Parathyroid adenoma (tissue), 2 donors: ENCODE measurements around the gene ZNF609.

Source experiments
- H2AFZ ChIP-seq: fragments of 300-600 bp; sonication (generic); one replicate; pipeline ENCODE4 v1.7.0; 2017; ENCODE audit warnings: antibody characterized with exemption, mild to moderate bottlenecking
- H3K27ac ChIP-seq: fragments of 300-600 bp; sonication (generic); one replicate; pipeline ENCODE4 v1.7.0; 2017
- H3K27me3 ChIP-seq: fragments of 300-600 bp; sonication (generic); one replicate; pipeline ENCODE4 v1.7.0; 2017; ENCODE audit warnings: low read length; ENCODE audit not compliant: control insufficient read depth, insufficient read depth
- H3K36me3 ChIP-seq: fragments of 300-600 bp; sonication (generic); one replicate; pipeline ENCODE4 v1.7.0; 2017; ENCODE audit warnings: low read length; ENCODE audit not compliant: control insufficient read depth, insufficient read depth
- H3K4me1 ChIP-seq: fragments of 300-600 bp; sonication (generic); one replicate; pipeline ENCODE4 v1.7.0; 2017; ENCODE audit warnings: control low read depth
- H3K4me2 ChIP-seq: fragments of 300-600 bp; sonication (generic); one replicate; pipeline ENCODE4 v1.7.0; 2017; ENCODE audit warnings: low read length
- H3K4me3 ChIP-seq: fragments of 300-600 bp; sonication (generic); one replicate; pipeline ENCODE4 v1.7.0; 2017; ENCODE audit warnings: low read depth, low read length
- H3K79me2 ChIP-seq: fragments of 300-600 bp; sonication (generic); one replicate; pipeline ENCODE4 v1.7.0; 2017; ENCODE audit warnings: control low read depth
- H3K9ac ChIP-seq: fragments of 300-600 bp; sonication (generic); one replicate; pipeline ENCODE4 v1.7.0; 2017; ENCODE audit warnings: mild to moderate bottlenecking
- H3K9me3 ChIP-seq: fragments of 300-600 bp; sonication (generic); one replicate; pipeline ENCODE4 v1.7.0; 2017; ENCODE audit warnings: low read length; ENCODE audit not compliant: control insufficient read depth
- CTCF ChIP-seq: fragments of 300-600 bp; sonication (generic); IDR thresholded peaks from one replicate; pipeline ENCODE4 v1.7.0; 2017; ENCODE audit warnings: antibody characterized with exemption, mild to moderate bottlenecking
- donor health status: primary hyperparathyroidism.

ZNF609 gene

GRCh38 chr15:64444836-64445235 is 15.5 kb upstream of the ZNF609 start:
- Histone ChIP-seq H3K36me3 (no peaks in the 10 kb centered on the region), H2AFZ (no peak overlapping the region), H3K27ac (peak overlapping the region; percentile 36), H3K4me3 (no peak overlapping the region), H3K9me3 (no peaks in the 10 kb centered on the region), H3K79me2 (no peaks in the 10 kb centered on the region), H3K4me2 (no peak overlapping the region), H3K4me1 (no peaks in the 10 kb centered on the region), H3K27me3 (no peaks in the 10 kb centered on the region), H3K9ac (no peak overlapping the region)
- TF ChIP-seq CTCF = no peak

GRCh38 chr15:64447536-64448315 is 12.7 kb upstream of the ZNF609 start:
- Histone ChIP-seq H2AFZ (no peak overlapping the region), H3K9me3 (no peaks in the 10 kb centered on the region), H3K9ac (no peak overlapping the region), H3K27me3 (no peaks in the 10 kb centered on the region), H3K27ac (no peak overlapping the region), H3K4me1 (no peaks in the 10 kb centered on the region), H3K36me3 (no peaks in the 10 kb centered on the region), H3K4me2 (no peak overlapping the region), H3K79me2 (no peaks in the 10 kb centered on the region), H3K4me3 (no peak overlapping the region)
- TF ChIP-seq CTCF = no peak

- Histone ChIP-seq H3K27me3 (no peaks in the 10 kb centered on the region), H3K9me3 (no peaks in the 10 kb centered on the region), H2AFZ (no peak overlapping the region), H3K4me3 (no peak overlapping the region), H3K36me3 (no peaks in the 10 kb centered on the region), H3K9ac (no peak overlapping the region), H3K4me2 (no peak overlapping the region), H3K79me2 (no peaks in the 10 kb centered on the region), H3K27ac (no peak overlapping the region), H3K4me1 (no peaks in the 10 kb centered on the region)
- no peak for TF ChIP-seq CTCF
These were observed 7.2 kb upstream of the ZNF609 start for GRCh38 chr15:64452988-64453688.

- Histone ChIP-seq H3K4me3 (no peak overlapping the region), H3K9me3 (no peaks in the 10 kb centered on the region), H3K36me3 (no peaks in the 10 kb centered on the region), H3K27me3 (no peaks in the 10 kb centered on the region), H2AFZ (no peak overlapping the region), H3K9ac (no peak overlapping the region), H3K79me2 (no peaks in the 10 kb centered on the region), H3K4me1 (no peaks in the 10 kb centered on the region), H3K4me2 (no peak overlapping the region), H3K27ac (no peak overlapping the region)
- no peak for TF ChIP-seq CTCF
These were observed 6.7 kb upstream of the ZNF609 start for GRCh38 chr15:64453689-64454037.

GRCh38 chr15:64454282-64454681 is 6.1 kb upstream of the ZNF609 start:
- Histone ChIP-seq H3K36me3 (no peaks in the 10 kb centered on the region), H3K27me3 (no peaks in the 10 kb centered on the region), H3K4me1 (peaks cover 2% of the 10 kb centered on the region), H3K4me3 (no peak overlapping the region), H3K79me2 (no peaks in the 10 kb centered on the region), H3K9me3 (no peaks in the 10 kb centered on the region), H3K4me2 (no peak overlapping the region), H3K27ac (no peak overlapping the region), H3K9ac (no peak overlapping the region), H2AFZ (no peak overlapping the region)
- no peak for TF ChIP-seq CTCF
